ENCODE data around the gene PACSIN2.
"Not testable (repeated sequence)": the region's sequence is repeated elsewhere in the genome, so short reads cannot be mapped to it uniquely, and the experiment has no call there.

Gene PACSIN2

GRCh38 chr22:42926768-42927167 lies 88.2 kb downstream of the PACSIN2 start:
- H3K4me3 ChIP-seq (ENCODE audit: low read depth, low read length) = no peak overlapping the region
- TF ChIP-seq CTCF (IDR thresholded peaks at IDR 0.05; ENCODE audit: low read depth, low read length, missing control alignments) = no peak
- in situ Hi-C loops (cut with HindIII; ENCODE audit: low sequenced_read_pairs) = no loop called here

GRCh38 chr22:42926104-42926503 lies 88.8 kb downstream of the PACSIN2 start:
- TF ChIP-seq CTCF (IDR thresholded peaks at IDR 0.05; ENCODE audit: low read depth, low read length, missing control alignments) = no peak
- in situ Hi-C loops (cut with HindIII; ENCODE audit: low sequenced_read_pairs) = no loop called here
- no peak overlapping the region for H3K4me3 ChIP-seq (ENCODE audit: low read depth, low read length)
- no peak for DNase-seq (ENCODE audit: low read depth)

More at GRCh38 chr22:42926768-42927167, 88.2 kb downstream of the PACSIN2 start:
- DNase-seq (ENCODE audit: low read depth) = no peak

- no peak for DNase-seq (ENCODE audit: low read depth)
- TF ChIP-seq CTCF (IDR thresholded peaks at IDR 0.05; ENCODE audit: low read depth, low read length, missing control alignments) = no peak
- in situ Hi-C loops (cut with HindIII; ENCODE audit: low sequenced_read_pairs) = no loop called here
- no peak overlapping the region for H3K4me3 ChIP-seq (ENCODE audit: low read depth, low read length)
Measured at GRCh38 chr22:42925598-42925997, 89.4 kb downstream of the PACSIN2 start.

GRCh38 chr22:42925031-42925430 lies 89.9 kb downstream of the PACSIN2 start:
- DNase-seq (ENCODE audit: low read depth); in situ Hi-C loops (cut with HindIII; ENCODE audit: low sequenced_read_pairs); H3K4me3 ChIP-seq (ENCODE audit: low read depth, low read length): not testable (repeated sequence)

- no peak for DNase-seq (ENCODE audit: low read depth)
- H3K4me3 ChIP-seq (ENCODE audit: low read depth, low read length) = no peak overlapping the region
- TF ChIP-seq CTCF (IDR thresholded peaks at IDR 0.05; ENCODE audit: low read depth, low read length, missing control alignments) = no peak
- in situ Hi-C loops (cut with HindIII; ENCODE audit: low sequenced_read_pairs) = no loop called here
Measured at GRCh38 chr22:42924436-42924835, 90.5 kb downstream of the PACSIN2 start.

GRCh38 chr22:42922374-42923191 lies 92.4 kb downstream of the PACSIN2 start:
- H3K4me3 ChIP-seq (ENCODE audit: low read depth, low read length) = no peak overlapping the region
- TF ChIP-seq CTCF (IDR thresholded peaks at IDR 0.05; ENCODE audit: low read depth, low read length, missing control alignments) = no peak
- in situ Hi-C loops (cut with HindIII; ENCODE audit: low sequenced_read_pairs) = no loop called here
- no peak for DNase-seq (ENCODE audit: low read depth)

- DNase-seq (ENCODE audit: low read depth) = no peak
- H3K4me3 ChIP-seq (ENCODE audit: low read depth, low read length) = no peak overlapping the region
- in situ Hi-C loops (cut with HindIII; ENCODE audit: low sequenced_read_pairs) = no loop called here
- TF ChIP-seq CTCF (IDR thresholded peaks at IDR 0.05; ENCODE audit: low read depth, low read length, missing control alignments) = no peak
Measured at GRCh38 chr22:42920101-42920820, 94.7 kb downstream of the PACSIN2 start.
